GM21528 (cell line): ENCODE results near the gene SLC14A1.

Experiments used
- ATAC-seq: cut with Tn5 transposase; IDR thresholded peaks from one replicate; pipeline ENCODE4 v1.9.1; 2021; ENCODE audit warnings: mild to moderate bottlenecking, moderate library complexity; ENCODE audit not compliant: unreplicated experiment, low FRiP score

Gene SLC14A1

GRCh38 chr18:45723567-45724355 is at the start of gene SLC14A1:
TSS of gene SLC14A1 (plus strand) at chr18:45724181. CDS start at chr18:45730321, 6,140 bp downstream.
- ATAC-seq: no peak

- ATAC-seq: no peak
These were observed 46.6 kb upstream of the SLC14A1 start for GRCh38 chr18:45677276-45677807.

- no peak for ATAC-seq
These were observed 45.5 kb upstream of the SLC14A1 start for GRCh38 chr18:45678441-45678840.

DNA sequence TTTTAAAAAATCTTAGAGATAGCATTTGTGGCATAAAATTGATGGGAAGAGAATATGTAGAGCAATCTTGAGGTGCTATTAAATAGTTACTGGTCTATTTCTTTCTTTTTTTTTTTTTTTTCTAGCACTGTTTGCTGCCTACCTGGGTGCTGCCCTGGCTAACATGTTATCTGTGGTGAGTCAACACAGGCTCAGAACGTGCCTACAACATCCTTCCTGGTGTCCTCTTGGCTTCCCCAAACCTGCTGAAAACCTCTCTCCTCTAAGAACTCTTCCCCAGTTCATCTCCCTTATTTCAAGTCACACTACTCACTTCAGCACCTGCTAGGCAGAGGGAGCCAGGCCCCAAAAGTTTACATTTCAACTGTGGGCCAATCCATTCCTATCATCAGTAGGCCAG is 45.1 kb upstream of the SLC14A1 start:
- ATAC-seq: no peak

DNA sequence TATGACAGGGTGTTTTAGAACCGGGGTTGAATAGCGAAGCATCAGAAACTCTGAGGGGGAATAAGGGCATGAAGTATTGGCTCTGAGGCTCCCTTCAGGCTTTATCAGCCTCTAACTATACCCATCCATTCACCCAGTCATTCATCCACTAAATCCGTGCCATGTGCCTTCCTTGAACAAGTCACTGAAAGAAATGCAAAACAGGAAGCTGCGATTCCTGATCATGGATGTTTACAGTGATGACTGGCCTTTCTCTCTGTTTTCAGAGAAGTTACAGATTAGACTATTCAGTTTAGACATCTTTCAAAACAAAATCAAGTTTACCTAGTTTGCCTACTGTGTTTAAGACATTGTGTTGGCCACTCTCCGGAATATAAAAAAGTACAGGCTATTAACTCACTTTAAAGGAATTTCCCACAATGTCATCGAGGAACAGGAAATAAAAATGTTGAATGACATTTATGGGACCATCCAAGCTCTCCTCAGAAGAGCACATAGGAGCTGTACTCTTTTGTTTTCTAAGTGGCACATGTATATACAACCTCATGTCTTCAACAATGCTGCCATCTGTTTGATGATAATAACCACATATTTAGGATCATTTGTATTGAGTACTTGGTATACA is 43.8 kb upstream of the SLC14A1 start:
- no peak for ATAC-seq

DNA sequence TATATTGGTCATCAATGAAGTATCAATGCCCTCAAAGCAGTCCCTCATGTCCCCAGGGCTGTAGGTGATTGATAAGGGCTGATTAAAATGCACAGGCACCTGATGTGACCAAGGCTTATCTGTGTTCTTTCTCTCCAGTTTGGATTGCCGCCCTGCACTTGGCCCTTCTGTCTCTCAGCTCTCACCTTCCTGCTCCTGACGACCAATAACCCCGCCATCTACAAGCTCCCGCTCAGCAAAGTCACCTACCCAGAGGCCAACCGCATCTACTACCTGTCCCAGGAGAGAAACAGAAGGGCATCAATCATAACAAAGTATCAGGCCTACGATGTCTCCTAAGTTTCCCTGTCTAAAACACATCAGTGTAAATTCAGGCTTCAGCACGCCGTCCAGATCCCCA is 41.8 kb upstream of the SLC14A1 start:
- no peak for ATAC-seq

- ATAC-seq: no peak
These were observed 39.5 kb upstream of the SLC14A1 start for GRCh38 chr18:45684341-45685115.

GRCh38 chr18:45686891-45687611 is 36.9 kb upstream of the SLC14A1 start:
- peak; percentile 93 for ATAC-seq

- ATAC-seq: peak; percentile 45
These were observed 36.4 kb upstream of the SLC14A1 start for GRCh38 chr18:45687621-45688020.

DNA sequence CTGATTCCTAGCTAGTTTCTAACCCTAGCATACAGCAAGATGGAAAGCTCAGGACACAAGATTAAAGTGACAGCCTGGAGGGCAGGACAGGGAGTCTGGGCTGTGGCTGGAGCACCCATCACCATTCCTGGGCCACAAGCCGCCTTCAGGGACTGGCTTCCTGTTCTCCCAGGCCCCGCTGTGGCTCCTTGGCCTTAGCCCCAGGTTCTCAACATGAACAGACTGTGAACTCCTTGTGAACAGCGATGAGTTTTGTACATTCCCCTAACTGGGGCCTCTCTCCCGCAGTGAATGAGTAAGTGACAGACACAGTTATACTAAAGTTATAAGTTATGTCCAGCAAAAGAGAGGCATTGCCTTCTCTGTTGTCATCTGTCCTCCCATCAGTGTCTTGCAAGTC is 35.9 kb upstream of the SLC14A1 start:
- ATAC-seq: no peak

- ATAC-seq: no peak
These were observed 35.1 kb upstream of the SLC14A1 start for GRCh38 chr18:45688833-45689232.

DNA sequence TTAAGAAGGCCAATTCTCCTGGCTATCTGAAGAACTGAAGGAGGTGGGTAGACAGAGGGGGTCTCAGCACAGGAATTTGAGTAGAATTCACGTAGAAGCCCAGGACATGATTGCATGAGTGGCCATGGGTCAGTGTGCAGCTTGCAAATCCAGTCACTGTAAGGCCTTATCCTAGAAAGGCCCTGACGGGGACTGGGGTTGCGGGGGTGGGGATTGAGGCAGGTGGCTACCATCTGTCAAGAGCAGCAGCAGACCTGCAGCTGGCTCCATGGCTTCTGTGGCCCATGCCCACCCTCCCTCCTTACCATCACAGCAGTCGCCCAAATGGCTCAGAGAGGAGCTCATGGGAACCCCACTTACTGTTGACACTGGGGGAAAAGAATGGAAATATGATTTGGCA is 34.6 kb upstream of the SLC14A1 start:
- ATAC-seq: no peak

DNA sequence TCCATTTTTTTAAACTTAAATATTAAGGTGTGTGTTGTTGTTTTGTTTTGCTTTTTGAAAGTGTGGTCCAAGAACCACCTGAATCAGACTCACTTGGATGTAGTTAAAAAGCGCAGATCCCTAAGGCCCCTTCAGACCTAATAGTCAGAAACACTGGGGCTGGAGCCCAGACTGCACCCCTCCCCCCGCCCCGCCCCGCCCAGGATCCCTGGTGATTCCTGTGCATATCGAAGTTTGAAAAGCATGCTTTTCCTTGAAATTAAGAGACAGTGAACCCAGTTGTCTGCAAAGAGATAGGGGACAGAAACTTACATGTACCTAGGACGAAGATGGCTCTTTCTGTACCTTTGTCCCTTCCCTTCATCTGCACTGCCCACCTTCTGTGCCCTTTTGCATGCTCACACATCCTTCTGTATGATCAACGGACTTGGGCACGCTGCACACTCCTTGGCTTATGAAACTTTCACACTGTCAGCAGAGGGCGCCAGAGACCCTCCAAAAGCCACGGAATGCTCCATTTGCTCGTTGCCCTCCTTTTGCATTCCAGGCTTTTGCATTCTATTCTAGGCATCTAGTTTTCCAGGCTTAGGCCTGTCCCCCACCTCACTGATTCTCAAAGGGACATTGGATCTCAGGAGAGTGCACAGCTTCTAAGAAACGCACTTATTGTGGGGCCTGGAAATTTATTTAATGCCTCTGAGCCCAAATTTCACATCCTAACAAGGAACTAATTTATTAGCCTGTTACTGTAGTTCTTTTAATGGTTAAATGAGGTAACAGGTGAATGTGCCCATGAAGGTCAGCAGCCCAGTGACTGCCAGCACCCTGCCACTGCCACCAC is 32.8 kb upstream of the SLC14A1 start:
- ATAC-seq: no peak

- no peak for ATAC-seq
These were observed 32.2 kb upstream of the SLC14A1 start for GRCh38 chr18:45691816-45692179.

GRCh38 chr18:45702708-45703265 is 21.2 kb upstream of the SLC14A1 start:
- ATAC-seq: no peak

GRCh38 chr18:45708831-45709230 is 15.2 kb upstream of the SLC14A1 start:
- ATAC-seq: no peak

- no peak for ATAC-seq
These were observed 11.9 kb upstream of the SLC14A1 start for GRCh38 chr18:45712061-45712460.

DNA sequence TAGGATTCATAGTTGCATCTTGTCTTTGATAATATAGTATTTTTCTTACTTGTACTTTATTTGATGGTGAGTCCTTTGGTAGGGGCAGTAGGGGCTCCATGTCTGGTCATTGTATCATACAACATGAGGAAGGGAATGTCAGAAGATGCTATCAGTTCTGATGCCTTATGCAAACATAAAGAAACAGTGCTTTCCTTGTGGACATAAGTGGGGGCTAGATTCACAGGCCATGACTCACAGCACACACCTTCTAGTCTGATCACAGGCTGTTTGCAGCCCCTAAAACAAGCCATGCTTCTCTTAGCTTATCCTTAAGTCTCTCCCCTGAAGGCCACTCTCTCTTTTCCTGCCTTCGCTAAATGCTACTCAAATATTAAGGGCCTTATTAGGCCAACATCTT is 10.7 kb upstream of the SLC14A1 start:
- ATAC-seq: no peak

DNA sequence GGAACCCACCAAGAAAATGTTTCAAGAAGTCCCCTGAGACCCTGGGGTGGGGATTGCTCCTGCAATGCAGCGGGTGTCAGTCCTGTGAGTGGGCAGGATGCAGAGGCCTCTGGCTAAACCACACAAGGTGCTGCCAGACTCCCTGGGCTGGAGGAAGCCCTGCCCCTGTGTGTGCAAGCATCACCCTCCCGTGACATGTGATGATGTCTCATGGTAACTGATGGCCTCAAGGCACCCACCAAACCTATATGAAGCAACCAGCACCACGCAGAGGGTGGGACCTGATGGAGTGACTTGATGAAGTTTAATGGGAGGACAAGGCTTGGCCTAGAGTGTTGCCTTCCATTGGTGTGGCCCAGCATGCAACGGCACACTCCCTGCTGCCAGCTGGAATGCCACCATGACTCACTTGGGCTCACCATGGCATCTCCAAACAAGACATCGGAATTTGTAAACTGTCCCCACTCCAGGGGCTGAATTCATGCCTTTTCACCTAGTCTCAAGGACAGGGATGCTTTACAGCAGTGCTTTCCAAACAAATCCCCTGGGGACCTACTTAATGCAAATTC is 8.7 kb upstream of the SLC14A1 start:
- ATAC-seq: no peak
